Endothelial cell of hepatic sinusoid (primary cell): ENCODE data around the gene APAF1.
"Not testable (repeated sequence)": the region's sequence is repeated elsewhere in the genome, so short reads cannot be mapped to it uniquely, and the experiment has no call there.

ENCODE experiments used
- in situ Hi-C: cut with HindIII; loops from 2 replicates; pipeline ENCODE4 v1.10.0; 2017; ENCODE audit warnings: low sequenced_read_pairs

The APAF1 gene

GRCh38 chr12:98755855-98756254 lies 110.8 kb downstream of the APAF1 start:
- in situ Hi-C loops: not testable (repeated sequence)

- in situ Hi-C loops: no loop called here
These were observed 112.4 kb downstream of the APAF1 start for GRCh38 chr12:98757455-98757854.

GRCh38 chr12:98758331-98758730 lies 113.2 kb downstream of the APAF1 start:
- in situ Hi-C loops: no loop called here

GRCh38 chr12:98763656-98764055 lies 118.6 kb downstream of the APAF1 start:
- in situ Hi-C loops: no loop called here

GRCh38 chr12:98767248-98767647 lies 122.2 kb downstream of the APAF1 start:
- in situ Hi-C loops: no loop called here

GRCh38 chr12:98769068-98769467 lies 124.0 kb downstream of the APAF1 start:
- in situ Hi-C loops: no loop called here

DNA sequence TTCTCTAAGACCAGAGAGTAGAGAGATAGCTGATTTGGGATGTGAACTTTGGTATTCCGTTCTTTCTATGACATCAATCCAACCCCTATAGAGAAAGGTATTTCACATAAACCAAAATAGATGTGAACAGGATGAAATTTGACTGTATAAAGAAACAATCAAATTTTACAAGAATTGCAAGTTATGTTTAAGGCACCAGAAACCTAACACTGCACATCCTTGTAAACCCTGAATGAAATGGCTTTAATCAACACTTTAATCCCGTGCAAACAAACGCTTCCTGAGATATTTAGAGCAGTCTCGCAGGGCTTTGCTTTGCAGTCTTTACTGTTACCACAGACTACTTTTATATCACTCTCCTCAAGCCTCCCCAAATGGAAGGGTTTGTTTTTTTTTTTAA lies 125.1 kb downstream of the APAF1 start:
- in situ Hi-C loops: no loop called here

DNA sequence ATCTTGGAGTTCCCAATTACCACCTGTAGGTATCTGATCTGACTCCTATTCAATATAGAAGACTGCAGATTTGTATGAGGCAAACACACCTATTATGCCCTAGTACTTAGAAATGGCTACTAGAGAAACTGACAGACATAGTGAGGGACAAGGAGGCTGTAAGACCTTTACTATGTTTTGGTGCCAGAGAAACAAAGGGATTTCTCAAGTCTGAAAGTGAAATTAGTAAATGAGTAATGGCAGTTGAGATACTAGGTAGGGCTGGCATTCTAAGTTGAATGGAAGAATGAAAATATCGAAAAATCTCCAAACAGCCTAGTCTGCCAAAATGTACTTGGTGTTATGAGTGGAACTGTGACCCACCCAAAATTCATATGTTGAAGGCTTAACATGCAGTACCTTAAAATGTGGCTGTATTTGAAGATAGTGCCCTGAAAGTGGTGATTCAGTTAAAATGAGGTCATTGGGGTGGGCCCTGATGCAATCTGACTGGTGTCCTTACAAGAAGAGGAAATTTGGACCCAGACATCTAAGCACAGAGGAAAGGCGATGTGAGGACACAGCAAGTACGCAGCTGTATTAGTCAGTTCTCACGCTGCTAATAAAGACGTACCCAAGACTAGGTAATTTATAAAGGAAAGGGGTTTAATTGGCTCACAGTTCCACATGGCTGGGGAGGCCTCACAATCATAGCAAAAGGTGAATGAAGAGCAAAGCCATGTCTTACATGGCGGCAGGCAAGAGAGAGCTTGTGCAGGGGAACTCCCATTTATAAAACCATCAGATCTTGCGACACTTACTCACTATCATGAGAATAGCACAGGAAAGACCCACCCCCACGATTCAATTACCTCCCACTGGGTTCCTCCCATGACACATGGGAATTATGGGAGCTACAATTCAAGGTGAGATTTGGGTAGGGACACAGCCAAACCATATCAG lies 127.0 kb downstream of the APAF1 start:
- in situ Hi-C loops: no loop called here

- in situ Hi-C loops: no loop called here
These were observed 127.7 kb downstream of the APAF1 start for GRCh38 chr12:98772818-98773217.

- in situ Hi-C loops: no loop called here
These were observed 135.2 kb downstream of the APAF1 start for GRCh38 chr12:98780261-98780660.

DNA sequence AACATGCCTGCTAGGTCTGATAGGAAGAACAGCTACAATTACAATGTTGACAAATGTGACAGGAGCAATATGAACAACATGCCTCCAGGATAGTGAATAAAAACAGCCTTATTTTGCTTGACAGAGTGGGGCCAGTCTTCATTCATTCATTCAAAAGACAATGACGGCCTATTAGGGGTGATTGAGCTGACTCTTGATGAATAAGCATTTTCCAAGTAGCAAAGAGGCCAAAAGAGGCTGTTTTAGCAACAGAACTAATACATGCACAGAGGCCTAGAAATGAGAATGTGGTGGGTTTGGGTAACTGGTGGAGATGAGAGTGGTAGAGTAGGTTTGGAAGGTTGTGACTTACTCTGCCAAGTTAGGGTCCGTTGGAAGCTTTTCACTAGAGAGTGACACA lies 138.3 kb downstream of the APAF1 start:
- in situ Hi-C loops: no loop called here
